ENCODE measurements around the gene HTATSF1.
A peak's percentile ranks its signal among the peaks of the same experiment; 100 is the strongest.

The HTATSF1 gene

DNA sequence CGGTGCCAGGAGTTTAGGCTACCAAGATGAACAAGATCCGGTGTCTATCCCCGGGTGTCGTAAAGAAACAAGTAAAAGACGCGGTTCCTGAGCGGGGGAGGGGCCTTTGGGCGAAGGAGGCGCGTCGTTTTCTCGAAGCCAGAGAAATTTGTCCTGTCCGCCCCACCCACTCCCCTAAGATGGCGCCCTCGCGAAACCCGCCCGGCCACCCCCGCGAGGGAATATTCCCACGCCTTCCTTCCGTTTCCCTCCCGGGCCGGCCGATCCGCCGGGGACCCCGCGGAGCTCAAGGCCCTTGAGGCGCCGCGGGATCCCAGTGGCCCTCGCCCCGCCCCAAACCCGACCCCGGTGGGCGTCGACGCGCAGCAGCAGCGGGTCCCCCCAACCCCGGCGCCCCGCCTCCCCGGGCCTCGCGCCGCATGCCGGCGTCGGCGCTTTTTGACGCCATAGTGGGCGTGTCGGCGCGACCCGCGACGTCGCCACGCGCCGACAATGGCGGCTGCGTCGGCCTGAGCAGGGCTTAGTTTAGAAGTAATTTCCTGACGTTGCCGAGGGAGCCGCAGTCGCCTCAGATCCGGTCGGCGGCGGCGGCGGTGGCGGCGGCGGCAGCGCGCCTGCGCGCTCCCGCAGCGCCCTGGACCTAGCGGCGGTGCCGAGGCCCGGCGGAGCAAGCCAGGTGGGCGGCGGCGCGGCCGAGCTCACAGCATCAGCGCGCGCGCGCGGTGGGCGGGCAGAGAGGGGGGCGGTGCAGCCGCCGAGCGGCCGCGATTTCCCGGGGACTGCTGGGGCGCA is 432 bp upstream of the HTATSF1 start:
- peak; percentile 88 for DNase-seq (ENCODE audit: low spot score)

DNA sequence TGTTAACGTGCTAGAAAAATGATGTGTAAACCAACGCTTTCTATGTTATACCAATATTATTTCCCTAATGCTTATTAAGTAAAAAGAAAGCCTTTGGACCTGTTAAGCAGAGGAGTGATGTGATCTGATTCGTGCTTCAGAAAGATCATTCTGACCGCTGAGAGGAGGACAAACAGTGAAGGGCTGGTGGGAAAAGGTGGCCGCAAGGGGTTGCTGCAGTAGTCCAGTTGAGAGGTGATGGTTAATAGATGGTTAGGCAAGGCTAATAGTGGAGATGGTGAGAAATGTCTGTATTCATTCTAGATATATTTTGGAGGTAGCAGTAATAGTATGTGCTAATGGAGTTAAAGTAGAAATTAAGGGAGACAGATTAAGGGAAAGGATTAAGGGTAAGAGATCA is 21.7 kb downstream of the HTATSF1 start:
- DNase-seq (ENCODE audit: low spot score), result no peak

DNA sequence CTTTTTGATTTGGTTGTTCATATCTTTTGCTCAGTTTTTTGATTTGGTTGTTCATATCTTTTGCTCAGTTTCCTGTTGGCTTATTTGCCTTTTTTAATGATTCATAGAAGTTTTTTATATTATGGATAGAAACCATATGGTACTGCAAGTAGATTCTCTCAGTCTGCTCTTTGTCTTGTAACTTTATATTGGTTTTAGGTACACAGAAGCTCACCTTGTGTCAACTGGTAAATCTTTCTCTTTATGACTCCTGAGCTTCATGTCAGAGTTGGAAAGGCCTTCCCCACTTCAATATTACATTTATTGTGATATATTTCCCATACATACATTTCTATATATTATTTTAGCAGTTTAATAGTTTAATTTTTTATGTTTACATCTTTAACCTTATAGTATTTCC is 26.4 kb downstream of the HTATSF1 start:
- no peak for DNase-seq (ENCODE audit: low spot score)

DNA sequence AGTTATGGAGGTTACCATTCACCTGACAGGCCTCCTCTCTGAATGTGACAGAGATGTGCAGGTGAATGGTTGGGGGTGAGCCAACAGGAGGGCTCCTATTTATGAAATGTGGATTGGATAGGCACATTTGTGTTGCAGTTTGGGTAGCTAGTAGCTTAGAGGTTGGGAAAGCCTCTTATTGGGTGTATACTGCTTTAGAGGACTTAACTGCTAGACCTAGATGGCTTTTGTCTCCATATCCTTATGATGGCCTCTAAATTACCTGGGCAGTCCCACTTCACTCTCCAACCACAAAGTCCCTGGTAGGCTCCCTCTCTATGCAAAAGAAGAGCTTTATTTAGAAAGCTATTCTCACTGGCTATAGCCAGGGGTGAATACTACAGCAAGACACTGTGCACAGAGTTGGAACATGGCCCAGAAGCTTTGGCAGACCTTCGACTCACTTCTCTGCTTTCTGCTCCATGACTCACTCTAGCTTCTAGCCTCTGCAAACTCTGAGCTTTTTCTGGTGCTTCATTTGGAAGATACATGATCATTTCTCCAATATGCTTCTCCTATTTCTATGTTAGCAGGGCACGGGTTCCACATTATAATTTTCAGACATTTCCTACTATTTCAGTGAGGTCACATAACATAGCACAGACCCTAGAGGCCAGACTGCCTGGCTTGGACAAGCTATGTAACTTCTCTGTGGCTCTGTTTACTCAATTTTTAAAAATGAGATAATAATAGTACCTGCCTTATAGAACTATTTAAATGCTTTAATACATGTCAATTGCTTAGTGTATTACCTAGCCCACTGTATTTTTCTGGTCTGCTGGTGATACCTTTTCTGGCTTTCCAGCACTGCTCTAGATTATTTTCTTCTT is 28.6 kb downstream of the HTATSF1 start:
- DNase-seq (ENCODE audit: low spot score), result peak; percentile 67

DNA sequence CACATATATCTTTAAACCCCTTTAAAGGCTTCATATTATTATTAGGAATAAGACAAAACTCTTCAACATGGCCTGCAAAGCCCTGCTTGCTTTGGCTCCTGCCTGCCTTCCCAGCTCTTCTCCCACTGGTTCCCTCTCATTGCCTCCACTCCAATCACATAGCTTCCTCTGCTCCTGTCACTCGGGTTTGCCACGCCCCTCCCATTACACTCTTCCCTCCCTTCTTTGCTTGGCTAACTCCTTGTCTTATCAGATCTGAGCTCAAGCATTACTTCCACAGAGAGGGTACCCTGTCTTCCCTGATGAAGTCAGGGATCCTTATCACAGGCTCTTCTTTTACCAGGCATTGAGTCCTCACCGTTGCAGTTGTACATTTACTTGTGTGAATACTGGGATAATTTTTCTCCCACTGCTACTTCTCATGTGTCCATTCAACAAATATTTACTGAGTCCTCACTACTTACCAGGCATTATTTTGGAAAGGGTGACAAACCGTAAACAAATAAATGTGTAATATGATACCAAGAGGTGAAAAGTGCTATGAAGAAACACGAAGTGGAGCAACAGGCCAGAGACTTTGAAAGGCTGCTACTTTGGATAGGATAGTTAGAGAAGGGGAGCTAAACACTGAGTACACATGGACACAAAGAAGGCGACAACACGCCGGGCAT is 31.4 kb downstream of the HTATSF1 start:
- no peak for DNase-seq (ENCODE audit: low spot score)

DNA sequence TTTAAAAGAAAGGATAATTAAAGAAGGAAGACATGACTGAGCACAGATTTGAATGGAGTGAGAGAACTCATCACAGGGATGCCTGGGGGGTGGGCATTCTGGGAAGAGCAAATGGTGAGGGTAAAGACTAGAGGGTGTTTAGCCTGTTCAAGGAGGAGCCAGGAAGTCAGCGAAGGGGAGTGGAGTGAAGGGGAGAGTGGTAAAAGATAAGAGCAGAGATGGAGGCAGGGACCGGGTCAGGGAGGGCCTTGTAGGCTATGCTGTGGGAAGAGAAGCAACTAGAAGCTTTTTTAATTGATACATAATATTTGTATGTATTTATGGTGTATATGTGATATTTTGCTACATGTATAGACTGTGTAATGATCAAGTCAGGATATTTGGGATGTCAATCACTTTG is 32.4 kb downstream of the HTATSF1 start:
- no peak for DNase-seq (ENCODE audit: low spot score)

DNA sequence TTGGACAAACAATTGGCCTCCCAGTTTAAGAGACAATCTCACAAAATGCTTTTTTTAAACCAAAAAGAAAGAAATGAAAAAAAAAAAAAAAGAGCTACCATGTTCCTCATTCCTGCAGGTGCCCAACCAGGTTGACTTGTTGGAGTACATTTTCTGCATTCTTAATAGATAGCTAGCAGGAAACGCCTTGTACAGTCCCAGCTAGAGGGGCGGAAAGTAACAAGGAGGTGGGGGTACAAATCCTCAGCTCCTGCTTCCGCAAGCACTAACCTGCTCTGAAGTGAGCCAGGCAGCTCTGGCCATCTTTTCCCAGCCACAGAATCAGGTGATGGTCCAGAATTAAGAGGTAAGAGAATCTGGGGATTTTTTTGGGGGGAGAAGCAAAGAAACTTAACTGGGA is 34.6 kb downstream of the HTATSF1 start, which contains the start of gene VGLL1:
VGLL1 (plus strand) TSS at position 265 of the 400 bp plus-strand sequence. CDS start 3,806 bp downstream, outside the sequence.
- DNase-seq (ENCODE audit: low spot score), result no peak

DNA sequence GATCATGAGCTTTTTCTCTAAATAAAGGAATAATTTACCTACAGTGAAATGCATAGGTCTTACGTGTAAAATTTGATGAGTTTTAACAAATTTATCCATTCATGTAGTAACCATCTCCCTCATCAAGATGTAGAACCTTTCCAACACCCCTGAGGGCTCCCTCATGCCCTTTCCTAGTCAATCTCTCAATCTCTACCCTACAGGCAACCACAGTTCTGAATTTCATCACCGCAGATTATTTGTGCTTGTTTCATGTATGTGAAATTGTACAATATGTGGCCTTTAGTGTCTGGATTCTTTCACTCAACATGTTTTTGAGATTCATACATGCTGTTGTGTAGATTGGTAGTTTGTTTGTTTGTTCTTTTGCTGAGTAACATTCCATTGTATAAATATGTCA is 36.7 kb downstream of the HTATSF1 start:
- DNase-seq (ENCODE audit: low spot score), result no peak

DNA sequence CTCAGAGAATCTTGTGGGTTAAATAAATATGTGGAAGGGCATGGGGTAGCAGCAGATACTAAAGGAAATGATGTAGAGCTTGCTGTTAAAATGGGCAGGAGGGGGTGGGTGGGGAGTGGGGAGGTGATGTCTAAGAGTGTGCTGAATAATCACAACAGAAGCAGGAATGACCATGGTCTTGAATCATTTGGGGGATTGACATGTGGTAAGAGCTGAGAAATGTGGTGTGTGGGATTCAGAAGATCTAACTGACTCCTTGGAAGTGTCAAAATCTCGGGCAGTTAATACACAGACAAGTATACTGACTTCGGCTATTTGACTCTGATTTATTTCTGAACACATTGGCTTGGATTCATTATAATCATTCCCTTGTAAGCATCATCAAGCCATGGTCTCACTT is 41.4 kb downstream of the HTATSF1 start:
- no peak for DNase-seq (ENCODE audit: low spot score)

DNA sequence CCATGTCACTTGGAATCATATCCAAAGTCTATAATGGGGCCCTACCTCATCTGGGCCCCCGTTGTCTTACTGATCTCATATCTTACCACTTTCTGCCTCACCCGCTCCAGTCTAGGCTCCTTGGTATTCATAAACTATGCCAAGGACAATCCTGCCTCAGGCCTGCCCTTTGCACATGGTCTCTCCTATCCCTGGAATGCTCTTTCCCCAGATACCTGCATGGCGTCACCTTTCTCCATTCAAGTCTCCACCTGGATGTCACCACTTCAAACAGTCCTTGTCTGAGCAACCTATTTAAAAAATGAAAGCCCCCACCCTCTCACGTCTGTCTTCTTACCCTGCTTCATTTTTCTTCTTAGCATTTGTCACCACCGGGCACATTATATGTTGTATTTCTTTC is 42.8 kb downstream of the HTATSF1 start:
- no peak for DNase-seq (ENCODE audit: low spot score)

DNA sequence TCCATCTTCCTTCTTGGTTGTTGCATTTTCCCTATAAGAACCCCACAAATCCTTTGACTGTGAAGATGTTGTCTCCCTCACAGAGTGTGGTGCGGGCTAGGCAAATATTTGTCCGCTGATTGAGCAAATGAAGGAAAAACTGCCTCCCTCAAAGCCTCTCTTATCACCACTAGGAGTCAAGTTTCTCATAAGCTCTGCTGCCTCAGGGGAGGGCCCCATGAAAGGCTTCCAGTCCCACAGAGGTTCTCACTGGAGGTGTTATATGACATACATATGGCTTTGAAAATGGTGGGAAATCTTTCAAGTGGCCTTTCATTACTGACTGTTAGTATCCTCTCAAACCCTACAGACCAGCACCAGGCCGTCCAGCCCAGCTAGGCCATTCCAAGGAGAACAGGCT is 43.9 kb downstream of the HTATSF1 start:
- no peak for DNase-seq (ENCODE audit: low spot score)

DNA sequence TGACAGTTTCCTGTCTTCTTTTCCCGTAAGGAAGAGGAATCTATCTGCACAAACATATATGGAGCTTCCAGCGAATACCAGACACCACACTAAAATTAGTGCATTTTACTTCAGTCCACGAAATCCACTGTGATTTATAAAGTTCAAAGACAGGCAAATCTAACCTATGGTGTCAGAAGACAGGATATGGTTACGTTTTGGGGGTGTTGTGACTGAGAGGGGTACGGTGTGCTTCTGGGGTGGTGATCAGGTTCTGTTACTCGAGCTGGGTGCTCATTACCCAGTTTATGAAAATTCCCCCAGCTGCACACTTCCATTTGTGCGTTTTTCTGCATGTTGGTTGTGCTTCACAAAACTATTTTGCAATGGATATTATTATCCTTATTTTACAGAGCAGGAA is 44.9 kb downstream of the HTATSF1 start:
- DNase-seq (ENCODE audit: low spot score), result no peak

DNA sequence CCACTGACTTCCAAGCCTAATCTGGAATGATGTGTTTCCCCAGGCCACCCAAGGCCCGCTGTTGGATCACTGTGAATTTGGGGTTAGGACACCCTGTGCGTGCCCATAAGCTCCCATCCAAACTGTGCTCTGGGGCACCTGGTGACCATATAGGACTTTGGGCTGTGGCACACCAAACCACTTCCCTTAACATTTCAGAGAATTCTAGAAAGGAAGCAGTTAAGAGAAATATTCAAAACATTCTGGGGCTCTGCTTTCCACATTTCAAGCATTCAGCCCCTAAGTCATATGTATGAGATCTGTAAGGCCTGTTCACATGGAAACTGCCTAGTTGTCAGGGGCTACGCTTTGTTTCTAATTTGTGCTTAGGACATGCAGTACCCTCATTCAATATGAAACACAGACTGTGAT is 49.0 kb downstream of the HTATSF1 start:
- no peak for DNase-seq (ENCODE audit: low spot score)

DNA sequence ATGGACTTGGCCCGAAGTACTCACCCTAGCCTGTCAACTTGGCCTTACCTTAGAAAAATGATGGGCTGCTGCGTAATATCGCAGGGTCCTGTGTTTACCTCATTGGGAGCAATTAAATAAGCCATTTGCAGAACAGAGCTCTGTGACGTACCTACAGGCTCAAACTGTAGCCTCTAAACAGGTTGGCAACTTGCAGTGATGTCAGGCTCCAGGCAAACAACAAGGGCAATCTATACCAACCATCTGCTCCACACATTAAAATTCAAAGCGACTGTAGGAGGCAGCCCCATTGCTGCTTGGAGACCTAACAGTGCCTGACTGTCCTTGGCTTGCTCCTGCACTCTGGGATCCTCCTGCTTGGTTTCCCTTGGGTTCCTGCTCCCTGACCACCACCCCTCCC is 51.8 kb downstream of the HTATSF1 start:
- no peak for DNase-seq (ENCODE audit: low spot score)

DNA sequence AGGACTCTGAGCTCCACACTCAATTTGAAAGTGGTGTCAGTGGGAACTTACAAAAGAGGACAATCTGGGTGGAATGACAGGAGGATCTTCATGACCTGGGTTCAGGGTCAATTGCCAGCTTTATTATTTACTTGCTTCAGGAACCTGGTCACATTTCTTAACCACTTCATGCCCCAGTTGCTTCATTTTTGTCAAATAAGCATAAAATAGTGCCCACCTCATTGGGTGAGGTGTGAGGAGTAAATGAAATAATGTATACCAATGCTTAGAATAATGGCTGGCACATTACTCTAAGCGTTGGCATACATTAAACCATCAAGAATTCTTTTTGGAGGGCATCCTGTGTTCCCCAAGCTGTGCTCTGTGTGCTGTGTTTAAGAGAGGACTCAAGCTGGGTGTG is 54.0 kb downstream of the HTATSF1 start:
- no peak for DNase-seq (ENCODE audit: low spot score)

DNA sequence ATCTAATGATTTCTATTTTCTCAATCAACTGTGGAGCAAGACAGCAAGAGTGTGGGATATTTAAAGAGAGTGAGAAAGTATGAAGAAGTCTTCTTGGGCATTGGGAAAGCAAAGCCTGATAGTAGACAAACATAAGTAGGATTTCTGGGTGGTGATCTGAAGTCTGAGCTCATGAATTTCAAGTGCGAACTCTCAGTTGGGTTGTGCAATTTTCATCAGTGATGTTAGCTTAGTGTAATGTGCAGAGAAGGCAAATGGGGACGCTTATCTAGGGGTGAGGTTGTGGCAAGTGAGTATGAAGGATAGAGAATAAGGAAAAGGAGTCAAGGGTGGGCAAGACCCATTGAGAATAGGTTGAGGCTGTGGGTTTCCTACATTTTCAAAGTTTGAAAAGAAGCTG is 58.3 kb downstream of the HTATSF1 start:
- no peak for DNase-seq (ENCODE audit: low spot score)
